Upper lobe of right lung (tissue), 1 donor: ENCODE results near the gene TREM2. TPM values are rescaled to one million over a fixed set of nuclear protein-coding genes. Genes with fewer than 3 reads are reported as not detected.

Source experiments
- ATAC-seq: fragments of 200-7000 bp; cut with Tn5 transposase; one replicate; pipeline ENCODE4 v1.9.1; 2020; ENCODE audit warnings: mild to moderate bottlenecking, moderate library complexity
- DNase-seq: peaks from one replicate; pipeline ENCODE4 v3.0.0-alpha.2; 2020
- H3K27ac ChIP-seq: fragments of 200-600 bp; one replicate; pipeline ENCODE4 v1.8.0; 2022
- H3K27me3 ChIP-seq: fragments of 200-600 bp; one replicate; pipeline ENCODE4 v1.8.0; 2022; ENCODE audit warnings: mild to moderate bottlenecking
- H3K36me3 ChIP-seq: fragments of 200-600 bp; one replicate; pipeline ENCODE4 v1.8.0; 2022
- H3K4me1 ChIP-seq: fragments of 200-600 bp; one replicate; pipeline ENCODE4 v1.8.0; 2022
- H3K4me3 ChIP-seq: fragments of 200-600 bp; one replicate; pipeline ENCODE4 v1.8.0; 2022; ENCODE audit warnings: mild to moderate bottlenecking
- H3K9me3 ChIP-seq: fragments of 200-600 bp; one replicate; pipeline ENCODE4 v1.8.0; 2022
- intact Hi-C: fragments of 100-400 bp; cut with DNase I; formaldehyde crosslinking; loops from one replicate; pipeline ENCODE4 v1.11.0; 2022
- total RNA-seq: library from RNA; stranded (reverse); fragmentation: NEBNext Ultra II Directional; extraction: Animal tissue kit (Norgen Biotek cat#: 25700); gene quantifications from one replicate; pipeline ENCODE4 v1.2.1, GENCODE V29; 2021
- TF ChIP-seq, protein P1 (sequence below): fragments of 200-600 bp; IDR thresholded peaks from one replicate; pipeline ENCODE4 v1.8.0; 2022; ENCODE audit warnings: antibody characterized with exemption
- donor health status: DM: no; HTN: yes; CAD: no; lungs with severe emphysema.

Gene TREM2
- total RNA-seq, 1 donor from 2014 or later: 62.2 TPM

DNA sequence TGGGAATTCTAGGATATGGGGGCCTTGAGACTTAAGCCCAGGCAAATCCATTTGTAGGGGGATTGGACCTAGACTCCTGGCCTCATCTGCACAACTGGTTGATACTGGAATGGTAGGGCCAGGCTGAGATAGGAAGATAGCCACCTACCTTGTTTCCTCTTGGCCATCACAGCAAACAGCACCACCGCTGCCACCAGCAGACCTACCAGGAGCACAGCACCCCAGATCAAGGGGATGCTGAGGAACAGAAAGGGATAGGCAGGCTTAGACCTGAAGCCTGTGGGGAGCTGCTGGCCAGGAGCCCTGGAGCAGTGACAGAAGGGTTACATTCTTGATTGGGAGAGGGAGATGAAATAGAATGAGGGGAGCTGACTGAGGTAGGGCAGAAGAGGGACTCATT, 12.2 kb downstream of the TREM2 start:
- Histone ChIP-seq H3K36me3 (no peaks in the 10 kb centered on the region), H3K4me1 (no peaks in the 10 kb centered on the region), H3K27ac (no peak overlapping the region), H3K4me3 (no peak overlapping the region), H3K27me3 (no peaks in the 10 kb centered on the region), H3K9me3 (no peaks in the 10 kb centered on the region)
- no peak for DNase-seq
- ATAC-seq: no peak
- TF ChIP-seq, protein P1, sequence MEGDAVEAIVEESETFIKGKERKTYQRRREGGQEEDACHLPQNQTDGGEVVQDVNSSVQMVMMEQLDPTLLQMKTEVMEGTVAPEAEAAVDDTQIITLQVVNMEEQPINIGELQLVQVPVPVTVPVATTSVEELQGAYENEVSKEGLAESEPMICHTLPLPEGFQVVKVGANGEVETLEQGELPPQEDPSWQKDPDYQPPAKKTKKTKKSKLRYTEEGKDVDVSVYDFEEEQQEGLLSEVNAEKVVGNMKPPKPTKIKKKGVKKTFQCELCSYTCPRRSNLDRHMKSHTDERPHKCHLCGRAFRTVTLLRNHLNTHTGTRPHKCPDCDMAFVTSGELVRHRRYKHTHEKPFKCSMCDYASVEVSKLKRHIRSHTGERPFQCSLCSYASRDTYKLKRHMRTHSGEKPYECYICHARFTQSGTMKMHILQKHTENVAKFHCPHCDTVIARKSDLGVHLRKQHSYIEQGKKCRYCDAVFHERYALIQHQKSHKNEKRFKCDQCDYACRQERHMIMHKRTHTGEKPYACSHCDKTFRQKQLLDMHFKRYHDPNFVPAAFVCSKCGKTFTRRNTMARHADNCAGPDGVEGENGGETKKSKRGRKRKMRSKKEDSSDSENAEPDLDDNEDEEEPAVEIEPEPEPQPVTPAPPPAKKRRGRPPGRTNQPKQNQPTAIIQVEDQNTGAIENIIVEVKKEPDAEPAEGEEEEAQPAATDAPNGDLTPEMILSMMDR: no peak
- intact Hi-C loops: no loop called here

DNA sequence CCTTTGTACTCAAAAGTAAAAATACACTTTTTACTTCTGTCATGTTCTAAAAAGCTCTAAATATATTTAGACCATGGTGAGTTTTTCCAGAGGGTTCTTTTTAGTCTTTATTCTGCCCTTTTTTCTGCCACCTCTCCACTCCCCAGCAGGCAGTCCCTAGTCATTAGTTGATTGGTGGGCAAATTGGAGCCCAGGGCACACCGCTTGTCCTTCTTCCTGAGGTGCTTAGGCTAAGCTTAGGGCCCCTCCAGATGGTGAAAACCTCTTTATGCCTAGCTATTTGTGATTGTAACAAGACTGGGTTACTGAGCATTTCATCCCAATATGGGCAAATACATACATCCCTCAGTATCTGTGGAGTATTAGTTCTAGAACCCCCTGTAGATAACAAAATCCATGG, 15.0 kb downstream of the TREM2 start:
- no peak overlapping the region for H3K27ac ChIP-seq
- no peaks in the 10 kb centered on the region for H3K4me1 ChIP-seq
- H3K9me3 ChIP-seq: no peaks in the 10 kb centered on the region
- ATAC-seq (no peak), DNase-seq (no peak)
- no peaks in the 10 kb centered on the region for H3K36me3 ChIP-seq
- TF ChIP-seq, protein P1: no peak
- intact Hi-C loops: no loop called here
- no peaks in the 10 kb centered on the region for H3K27me3 ChIP-seq
- H3K4me3 ChIP-seq: no peak overlapping the region

DNA sequence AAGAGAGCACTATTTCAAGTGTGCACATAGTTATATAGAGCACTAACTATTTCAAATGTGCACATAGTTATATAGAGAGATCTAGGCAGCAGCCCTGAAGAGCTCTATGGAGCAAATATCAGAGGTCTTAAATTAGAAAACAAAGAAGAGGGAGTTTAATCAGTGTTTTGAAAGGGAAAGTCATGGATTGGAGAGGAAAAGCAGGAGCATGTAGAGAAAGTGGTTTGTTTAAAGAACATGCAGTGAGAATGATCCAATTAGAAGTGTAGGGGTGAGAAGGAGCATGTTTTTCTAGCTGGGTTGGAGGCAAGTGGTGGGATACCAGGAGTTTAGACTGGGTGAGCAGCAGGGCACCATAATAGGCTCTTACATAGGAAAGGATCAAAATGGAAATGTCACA, 26.0 kb downstream of the TREM2 start:
- intact Hi-C loops: no loop called here
- no peak for ATAC-seq
- no peaks in the 10 kb centered on the region for H3K27me3 ChIP-seq
- no peak overlapping the region for H3K4me3 ChIP-seq
- TF ChIP-seq, protein P1: no peak
- H3K4me1 ChIP-seq: no peaks in the 10 kb centered on the region
- H3K9me3 ChIP-seq: no peaks in the 10 kb centered on the region
- no peak for DNase-seq
- H3K36me3 ChIP-seq: peaks cover 17% of the 10 kb centered on the region
- no peak overlapping the region for H3K27ac ChIP-seq

DNA sequence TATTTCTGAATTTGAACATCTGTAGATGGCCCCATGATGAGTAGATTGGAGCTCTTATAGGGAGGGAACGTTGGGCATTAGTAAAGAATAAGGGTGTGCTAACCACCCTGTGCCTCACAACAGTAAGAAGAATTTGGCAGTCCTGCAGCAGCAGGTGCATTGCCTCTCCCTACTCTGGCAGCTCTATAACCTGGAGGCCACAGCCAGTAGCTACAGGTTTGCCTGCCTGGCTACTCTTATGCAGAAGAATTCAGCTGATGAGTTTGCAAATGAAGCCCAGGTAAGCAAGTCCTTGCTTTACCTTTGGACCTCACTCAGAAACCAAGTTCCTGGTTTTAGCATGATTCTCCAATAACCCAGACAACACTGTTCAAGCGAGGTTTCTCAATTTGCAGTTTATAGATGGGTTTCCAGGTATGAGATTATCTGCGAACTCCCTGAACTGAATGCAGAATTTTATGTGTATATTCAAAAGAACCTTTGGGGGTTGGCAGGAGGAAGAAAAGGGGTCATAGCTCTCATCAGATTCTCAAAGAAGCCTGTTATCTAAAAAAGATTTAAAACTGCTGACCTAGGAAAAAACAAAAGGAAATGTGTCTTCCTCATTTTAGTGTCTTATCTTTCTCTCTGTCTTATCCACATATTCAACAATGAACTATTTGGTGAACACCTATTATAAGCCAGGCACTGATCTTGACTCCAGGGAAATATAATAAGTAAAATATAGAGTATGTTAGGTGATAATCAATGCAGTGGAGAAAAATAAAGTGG, 27.7 kb downstream of the TREM2 start:
- no peak for DNase-seq
- Histone ChIP-seq H3K9me3 (no peaks in the 10 kb centered on the region), H3K27ac (no peak overlapping the region), H3K36me3 (peaks cover 17% of the 10 kb centered on the region), H3K27me3 (no peaks in the 10 kb centered on the region), H3K4me1 (no peaks in the 10 kb centered on the region), H3K4me3 (no peak overlapping the region)
- TF ChIP-seq, protein P1: no peak
- ATAC-seq: no peak
- intact Hi-C loops: no loop called here

DNA sequence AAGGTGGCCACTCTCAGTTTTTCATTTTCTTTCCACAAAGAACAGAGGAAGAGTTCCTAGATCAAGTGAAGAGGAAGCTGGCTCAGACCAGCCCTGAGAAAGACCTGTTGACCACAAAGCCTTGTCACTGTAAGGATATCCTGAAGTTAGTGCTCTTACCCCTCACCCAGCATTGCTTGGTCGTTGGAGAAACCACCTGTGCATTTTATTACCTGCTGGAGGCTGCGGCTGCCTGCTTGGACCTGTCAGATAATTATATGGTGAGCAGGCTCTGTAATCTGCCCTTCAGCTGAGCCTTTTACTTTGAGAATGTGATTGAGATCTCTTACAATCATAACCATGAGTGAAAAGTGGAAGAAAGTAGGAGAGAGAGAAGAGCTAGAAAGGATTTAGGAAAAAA, 30.7 kb downstream of the TREM2 start:
- no peak for ATAC-seq
- intact Hi-C loops: no loop called here

More for the DNA sequence above, 30.7 kb downstream of the TREM2 start:
- Histone ChIP-seq H3K27me3 (no peaks in the 10 kb centered on the region), H3K27ac (no peak overlapping the region), H3K9me3 (no peaks in the 10 kb centered on the region), H3K4me1 (no peaks in the 10 kb centered on the region), H3K36me3 (peaks cover 14% of the 10 kb centered on the region), H3K4me3 (no peak overlapping the region)
- DNase-seq: no peak
- TF ChIP-seq, protein P1: no peak
